ENCODE data around the gene TRAF5.

GRCh38 chr1:211329764-211330201 lies 3.1 kb downstream of the TRAF5 start:
- TF ChIP-seq CTCF (IDR thresholded peaks at IDR 0.05; ENCODE audit: insufficient read depth, low read depth, low read length): no peak
- no peak for TF ChIP-seq EZH2 (IDR thresholded peaks at IDR 0.05; ENCODE audit: insufficient read depth, low read length)

Measured in astrocyte (in vitro differentiated cells and primary cell).